Superior temporal gyrus (tissue), 1 donor: ENCODE data around the gene EIF4EBP2.

Experiments
- DNase-seq: peaks from one replicate; pipeline ENCODE4 v3.0.0-alpha.2; 2016; ENCODE audit errors: extremely low spot score

The EIF4EBP2 gene

GRCh38 chr10:70378122-70378521, 25.8 kb upstream of the EIF4EBP2 start:
- no peak for DNase-seq

- no peak for DNase-seq
These were observed 24.3 kb upstream of the EIF4EBP2 start for GRCh38 chr10:70379581-70380176.

- no peak for DNase-seq
These were observed 23.4 kb upstream of the EIF4EBP2 start for GRCh38 chr10:70380350-70381135.

- DNase-seq, result peak; percentile 39
These were observed 22.2 kb upstream of the EIF4EBP2 start for GRCh38 chr10:70381471-70382421.

- DNase-seq, result no peak
These were observed 12.3 kb upstream of the EIF4EBP2 start for GRCh38 chr10:70391654-70392053.

- DNase-seq, result no peak
These were observed 7.8 kb upstream of the EIF4EBP2 start for GRCh38 chr10:70396140-70396539.

GRCh38 chr10:70399177-70399576, 4.8 kb upstream of the EIF4EBP2 start:
- DNase-seq, result no peak

GRCh38 chr10:70403483-70404035, 386 bp upstream of the EIF4EBP2 start:
- DNase-seq, result peak; percentile 16

GRCh38 chr10:70404787-70405036, 767 bp downstream of the EIF4EBP2 start:
- DNase-seq, result peak; percentile 48

GRCh38 chr10:70405037-70405824, 1.3 kb downstream of the EIF4EBP2 start:
- DNase-seq, result peak; percentile 42

GRCh38 chr10:70409772-70410171, 5.8 kb downstream of the EIF4EBP2 start:
- no peak for DNase-seq

- DNase-seq, result no peak
These were observed 6.7 kb downstream of the EIF4EBP2 start for GRCh38 chr10:70410608-70411007.

- DNase-seq, result no peak
These were observed 8.4 kb downstream of the EIF4EBP2 start for GRCh38 chr10:70412356-70412755.

- no peak for DNase-seq
These were observed 13.6 kb downstream of the EIF4EBP2 start for GRCh38 chr10:70417568-70417967.

- DNase-seq, result no peak
These were observed 14.3 kb downstream of the EIF4EBP2 start for GRCh38 chr10:70418229-70418628.

- DNase-seq, result no peak
These were observed 14.8 kb downstream of the EIF4EBP2 start for GRCh38 chr10:70418713-70419112.

- DNase-seq, result no peak
These were observed 20.4 kb downstream of the EIF4EBP2 start for GRCh38 chr10:70424320-70424719.

- DNase-seq, result no peak
These were observed 21.2 kb downstream of the EIF4EBP2 start for GRCh38 chr10:70425096-70425495.

GRCh38 chr10:70426823-70427222, 22.9 kb downstream of the EIF4EBP2 start:
- no peak for DNase-seq

GRCh38 chr10:70430493-70431445, 26.8 kb downstream of the EIF4EBP2 start:
- DNase-seq, result peak; percentile 37
